Gastrocnemius medialis (tissue), 4 donors: ENCODE data around the gene PKNOX2. TPM values are rescaled to one million over a fixed set of nuclear protein-coding genes. Genes with fewer than 3 reads are reported as not detected.

Experiments
- ATAC-seq, 2 donors: fragments of 150-250 bp; one replicate each; pipeline ENCODE4 v1.9.1; 2016
- DNase-seq, 2 donors: peaks; one replicate each; pipeline ENCODE4 v3.0.0-alpha.2; 2019
- H3K27ac ChIP-seq, 4 donors: fragments of 200-600 bp; sonication (generic); 1 replicate in 1 of 4; 2 replicates in 3 of 4; pipeline ENCODE4 v1.5.1; 2016 to 2018; ENCODE audit warnings: mild to moderate bottlenecking in 2 of 4, moderate library complexity in 1 of 4
- H3K27me3 ChIP-seq, 3 donors: fragments of 200-600 bp; sonication (generic) in 2 of 3; 1 replicate in 1 of 3; 2 replicates in 2 of 3; pipeline versions ENCODE4 v1.5.1 to v1.6.0; 2016 to 2019; ENCODE audit warnings: mild to moderate bottlenecking in 1 of 3, moderate library complexity in 1 of 3
- H3K36me3 ChIP-seq, 2 donors: fragments of 200-600 bp; sonication (generic) in 1 of 2; one replicate each; pipeline ENCODE4 v1.5.1; 2017 to 2018
- H3K4me1 ChIP-seq, 2 donors: fragments of 200-600 bp; sonication (generic) in 1 of 2; one replicate each; pipeline ENCODE4 v1.5.1; 2016 to 2017; ENCODE audit warnings: mild to moderate bottlenecking in 2 of 2
- H3K4me3 ChIP-seq, 4 donors: fragments of 200-600 bp; sonication (generic) in 3 of 4; 1 replicate in 1 of 4; 2 replicates in 3 of 4; pipeline ENCODE4 v1.5.1; 2016 to 2019; ENCODE audit warnings: mild to moderate bottlenecking in 2 of 4
- H3K9me3 ChIP-seq, 3 donors: fragments of 200-600 bp; sonication (generic) in 2 of 3; 1 replicate in 1 of 3; 2 replicates in 2 of 3; pipeline ENCODE4 v1.5.1; 2016 to 2019
- POLR2A ChIP-seq, 2 donors: fragments of 450-650 bp; IDR thresholded peaks; one replicate each; pipeline ENCODE4 v1.6.1; 2017; ENCODE audit warnings: antibody characterized with exemption in 2 of 2, mild to moderate bottlenecking in 2 of 2, moderate library complexity in 2 of 2
- in situ Hi-C, 4 donors: fragments of 200-750 bp; cut with MboI; loops; one replicate each; pipeline versions ENCODE4 v1.15.0 to v1.8.0; 2017; ENCODE audit warnings: low sequenced_read_pairs in 4 of 4
- intact Hi-C: fragments of 100-400 bp; cut with DNase I; formaldehyde crosslinking; loops from one replicate; pipeline ENCODE4 v1.15.1; 2023; ENCODE audit warnings: low total_unique reads
- total RNA-seq, 4 donors: library from RNA; depleted of rRNA; stranded (reverse); fragments of >200 nt; gene quantifications; one replicate each; pipeline versions ENCODE4 v1.1.0 to v1.2.3, GENCODE V29; 2016
- TF ChIP-seq, protein P1 (sequence below), 5 experiments: fragments of 450-650 bp in 3 of 5; fragments of 200-600 bp in 2 of 5; sonication (generic) in 2 of 5; IDR thresholded peaks in 4 of 5; conservative IDR thresholded peaks in 1 of 5; 1 replicate in 4 of 5; 2 replicates in 1 of 5; pipeline ENCODE4 v1.5.1; 2016 to 2019; ENCODE audit warnings: antibody characterized with exemption in 5 of 5, mild to moderate bottlenecking in 3 of 5, moderate library complexity in 3 of 5

PKNOX2 gene
- total RNA-seq, 4 donors from 2014 or later = 3.7 to 11.7 (median 6.0) TPM

DNA sequence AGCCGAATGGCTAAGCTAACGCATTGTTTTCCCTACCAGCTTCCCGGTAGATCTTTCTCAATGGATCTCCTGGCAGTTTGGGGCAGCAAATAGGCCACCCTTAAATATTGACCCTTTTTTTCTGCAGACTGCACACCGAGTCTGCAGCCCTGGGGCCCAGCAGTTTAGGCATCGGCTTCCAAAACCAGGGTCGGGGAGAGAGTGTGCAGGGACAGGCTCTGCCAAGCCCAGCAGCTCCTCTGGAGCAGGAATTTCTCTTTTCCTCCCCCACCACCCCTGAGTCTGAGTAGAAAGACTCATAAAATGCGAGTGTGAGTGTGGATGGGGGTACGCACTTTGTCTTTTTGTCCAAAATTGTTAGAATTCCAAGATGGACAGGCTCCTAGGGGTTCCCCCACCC lies 218.3 kb downstream of the PKNOX2 start:
- in situ Hi-C loops (no loop called here), intact Hi-C loops (no loop called here)
- no peak for ATAC-seq
- H3K4me1 ChIP-seq = peaks cover 15 to 19% of the 10 kb centered on the region in 2 donors
- H3K27ac ChIP-seq = no peak overlapping the region
- DNase-seq = no peak
- no peaks in the 10 kb centered on the region for H3K36me3 ChIP-seq
- H3K9me3 ChIP-seq = no peaks in the 10 kb centered on the region
- TF ChIP-seq POLR2A (IDR thresholded peaks at IDR 0.05) = no peak
- TF ChIP-seq, protein P1, sequence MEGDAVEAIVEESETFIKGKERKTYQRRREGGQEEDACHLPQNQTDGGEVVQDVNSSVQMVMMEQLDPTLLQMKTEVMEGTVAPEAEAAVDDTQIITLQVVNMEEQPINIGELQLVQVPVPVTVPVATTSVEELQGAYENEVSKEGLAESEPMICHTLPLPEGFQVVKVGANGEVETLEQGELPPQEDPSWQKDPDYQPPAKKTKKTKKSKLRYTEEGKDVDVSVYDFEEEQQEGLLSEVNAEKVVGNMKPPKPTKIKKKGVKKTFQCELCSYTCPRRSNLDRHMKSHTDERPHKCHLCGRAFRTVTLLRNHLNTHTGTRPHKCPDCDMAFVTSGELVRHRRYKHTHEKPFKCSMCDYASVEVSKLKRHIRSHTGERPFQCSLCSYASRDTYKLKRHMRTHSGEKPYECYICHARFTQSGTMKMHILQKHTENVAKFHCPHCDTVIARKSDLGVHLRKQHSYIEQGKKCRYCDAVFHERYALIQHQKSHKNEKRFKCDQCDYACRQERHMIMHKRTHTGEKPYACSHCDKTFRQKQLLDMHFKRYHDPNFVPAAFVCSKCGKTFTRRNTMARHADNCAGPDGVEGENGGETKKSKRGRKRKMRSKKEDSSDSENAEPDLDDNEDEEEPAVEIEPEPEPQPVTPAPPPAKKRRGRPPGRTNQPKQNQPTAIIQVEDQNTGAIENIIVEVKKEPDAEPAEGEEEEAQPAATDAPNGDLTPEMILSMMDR (IDR thresholded peaks at IDR 0.05 in 4 of 5, conservative IDR thresholded peaks at IDR 0.05 in 1 of 5) = no peak
- H3K27me3 ChIP-seq = no peaks in the 10 kb centered on the region
- no peak overlapping the region for H3K4me3 ChIP-seq

DNA sequence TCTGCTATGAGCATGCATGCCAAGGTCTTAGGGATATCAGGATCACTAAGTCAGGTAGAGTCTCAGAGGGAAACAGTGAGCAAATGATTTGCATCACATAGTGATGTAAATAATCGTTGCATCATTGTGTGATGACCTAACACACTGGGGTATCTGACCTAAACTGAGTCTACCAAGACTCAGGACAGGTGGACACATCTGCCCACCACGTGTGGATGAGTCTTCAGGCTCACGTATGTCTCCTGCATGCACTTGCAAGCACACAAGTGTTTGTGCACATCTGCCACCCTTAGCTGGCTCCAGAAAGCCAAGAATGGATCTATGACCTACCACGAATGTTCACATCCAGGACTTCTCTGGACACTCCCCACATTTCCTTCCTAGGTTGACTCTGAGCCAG lies 220.3 kb downstream of the PKNOX2 start:
- ATAC-seq (no peak), DNase-seq (no peak)
- Histone ChIP-seq H3K4me1 (peaks cover 11 to 19% of the 10 kb centered on the region in 2 donors), H3K36me3 (no peaks in the 10 kb centered on the region), H3K27me3 (no peaks in the 10 kb centered on the region), H3K4me3 (no peak overlapping the region), H3K9me3 (no peaks in the 10 kb centered on the region), H3K27ac (no peak overlapping the region)
- in situ Hi-C loops = no loop called here
- no peak for TF ChIP-seq POLR2A (IDR thresholded peaks at IDR 0.05)
- TF ChIP-seq, protein P1 (IDR thresholded peaks at IDR 0.05 in 4 of 5, conservative IDR thresholded peaks at IDR 0.05 in 1 of 5) = no peak
- intact Hi-C loops = no loop called here

DNA sequence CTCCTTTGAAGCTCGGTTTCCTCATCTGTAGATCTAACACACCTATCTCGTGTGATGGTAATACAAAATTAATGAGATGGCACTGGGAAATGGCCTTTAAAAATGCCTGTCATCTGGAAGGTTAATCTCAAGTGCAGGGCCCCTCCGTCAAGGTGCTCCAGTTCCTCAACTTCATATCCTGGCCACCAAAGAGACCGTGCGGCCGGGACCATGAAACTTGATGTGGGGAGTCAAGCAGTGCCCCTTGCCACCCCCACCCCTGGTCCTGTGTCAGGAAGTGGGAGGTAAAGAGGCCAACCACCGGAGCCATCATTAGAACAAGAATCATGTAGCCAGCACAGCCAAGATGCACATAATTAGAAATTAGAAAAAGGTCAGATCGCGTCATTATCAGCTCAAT lies 223.3 kb downstream of the PKNOX2 start:
- in situ Hi-C loops = no loop called here
- H3K9me3 ChIP-seq = no peaks in the 10 kb centered on the region
- no peak overlapping the region for H3K27ac ChIP-seq
- no peak overlapping the region for H3K4me3 ChIP-seq
- H3K27me3 ChIP-seq = no peaks in the 10 kb centered on the region
- DNase-seq (no peak), ATAC-seq (no peak)
- H3K4me1 ChIP-seq = peaks cover 1 to 2% of the 10 kb centered on the region in 2 donors
- H3K36me3 ChIP-seq = no peaks in the 10 kb centered on the region
- intact Hi-C loops = no loop called here
- TF ChIP-seq, protein P1 (IDR thresholded peaks at IDR 0.05 in 4 of 5, conservative IDR thresholded peaks at IDR 0.05 in 1 of 5) = no peak
- no peak for TF ChIP-seq POLR2A (IDR thresholded peaks at IDR 0.05)

DNA sequence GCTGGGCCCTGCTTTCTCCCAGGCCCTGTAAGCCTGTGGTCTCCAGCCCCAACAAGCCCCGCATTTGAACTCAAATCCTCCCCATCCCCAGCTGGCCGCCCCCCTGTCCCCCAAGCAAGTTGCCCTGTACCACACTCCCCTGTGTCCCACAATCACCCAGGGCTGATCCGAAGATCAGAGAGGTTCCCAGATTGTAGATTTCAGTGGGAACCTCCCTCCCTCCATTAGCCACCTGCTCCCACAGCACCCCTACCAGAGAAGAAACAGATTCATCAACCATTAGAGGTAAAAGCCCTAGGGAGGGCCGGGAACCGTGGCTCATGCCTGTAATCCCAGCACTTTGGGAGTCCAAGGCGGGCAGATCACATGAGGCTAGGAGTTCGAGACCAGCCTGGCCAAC lies 224.1 kb downstream of the PKNOX2 start:
- Histone ChIP-seq H3K27me3 (no peaks in the 10 kb centered on the region), H3K4me3 (no peak overlapping the region), H3K27ac (no peak overlapping the region), H3K36me3 (no peaks in the 10 kb centered on the region), H3K4me1 (no peaks in the 10 kb centered on the region), H3K9me3 (no peaks in the 10 kb centered on the region)
- in situ Hi-C loops (no loop called here), intact Hi-C loops (no loop called here)
- DNase-seq (no peak), ATAC-seq (no peak)
- no peak for TF ChIP-seq POLR2A (IDR thresholded peaks at IDR 0.05)
- TF ChIP-seq, protein P1 (IDR thresholded peaks at IDR 0.05 in 4 of 5, conservative IDR thresholded peaks at IDR 0.05 in 1 of 5) = no peak
